Stimulated activated CD8-positive, alpha-beta memory T cell treated with anti-CD3 and anti-CD28 coated beads, Interleukin-15, amount 100 ng/mL, for 48 hours (primary cell): ENCODE data around the gene PPM1D.
A peak's percentile ranks its signal among the peaks of the same experiment; 100 is the strongest.

Experiments
- DNase-seq, 2 donors: peaks; one replicate each; pipeline ENCODE4 v3.0.0-alpha.2; 2020; ENCODE audit warnings: low read depth in 2 of 2

PPM1D gene

DNA sequence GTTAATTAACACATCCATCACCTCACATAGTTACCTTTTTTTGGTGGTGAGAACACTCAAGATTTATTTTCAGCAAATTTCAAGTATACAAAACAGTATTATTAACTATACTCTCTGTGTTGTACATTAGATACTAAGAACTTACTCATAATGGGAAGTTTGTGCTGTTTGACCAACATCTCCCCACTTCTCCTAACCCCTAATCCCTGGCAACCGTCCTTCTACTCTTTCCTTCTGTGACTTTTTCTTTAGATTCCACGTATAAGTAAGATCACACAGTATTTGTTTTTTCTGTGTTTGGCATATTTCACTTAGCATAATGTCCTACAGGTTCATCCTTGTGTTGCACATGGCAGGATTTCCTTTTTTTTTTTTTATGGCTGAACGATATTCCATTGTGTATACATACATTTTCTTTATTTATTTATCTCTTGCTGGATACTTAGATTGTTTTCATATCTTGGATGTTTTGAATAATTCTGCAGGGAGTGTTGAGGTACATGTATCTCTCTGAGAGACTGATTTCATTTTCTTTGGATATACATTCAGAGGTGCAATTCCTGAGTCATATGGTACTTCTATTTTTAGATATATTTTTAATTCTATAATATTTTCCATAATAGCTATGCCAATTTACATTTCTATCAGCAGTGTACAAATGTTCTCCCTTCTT, 19.0 kb downstream of the PPM1D start:
- no peak for DNase-seq

- DNase-seq: no peak
Observed at GRCh38 chr17:60622961-60623360, 23.0 kb downstream of the PPM1D start.

- DNase-seq: no peak
Observed at GRCh38 chr17:60623415-60623814, 23.4 kb downstream of the PPM1D start.

DNA sequence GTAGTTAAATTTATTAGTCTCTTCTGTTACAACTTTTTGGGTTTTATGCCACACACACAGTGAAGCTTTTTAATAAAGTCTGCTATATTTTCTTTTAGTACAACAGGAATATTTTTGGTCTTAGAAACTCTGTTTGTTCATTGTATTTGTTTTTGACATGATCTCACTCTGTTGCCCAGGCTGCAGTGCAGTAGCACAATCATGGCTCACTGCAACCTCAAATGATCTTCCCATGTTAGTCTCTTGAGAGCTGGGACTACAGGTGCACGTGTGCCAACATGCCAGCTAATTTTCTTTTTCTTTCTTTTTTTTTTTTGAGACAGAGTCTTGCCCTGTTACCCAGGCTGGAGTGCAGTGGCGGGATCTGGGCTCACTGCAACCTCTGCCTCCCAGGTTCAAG, 27.1 kb downstream of the PPM1D start:
- DNase-seq: no peak

- no peak for DNase-seq
Observed at GRCh38 chr17:60628252-60628889, 28.4 kb downstream of the PPM1D start.

- no peak for DNase-seq
Observed at GRCh38 chr17:60629120-60629519, 29.1 kb downstream of the PPM1D start.

DNA sequence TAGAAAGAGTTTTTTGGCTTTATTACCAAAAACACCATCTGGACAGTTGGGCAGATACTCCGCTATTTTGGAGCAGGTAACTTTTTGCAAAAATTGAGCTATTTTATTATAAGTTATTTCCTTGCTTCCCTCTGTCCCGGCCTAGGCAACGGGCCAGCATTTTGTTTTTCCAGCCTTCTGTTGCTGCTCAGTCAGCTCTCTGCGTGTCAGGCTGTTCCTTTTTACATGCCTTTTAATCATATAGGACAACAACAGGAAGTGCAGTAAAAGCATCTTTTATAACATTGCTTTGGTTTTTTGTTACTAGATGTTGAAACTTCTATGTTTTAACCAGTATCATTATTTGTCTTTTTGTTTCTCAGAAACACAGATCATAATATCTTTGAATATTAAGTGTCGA, 30.4 kb downstream of the PPM1D start:
- no peak for DNase-seq

DNA sequence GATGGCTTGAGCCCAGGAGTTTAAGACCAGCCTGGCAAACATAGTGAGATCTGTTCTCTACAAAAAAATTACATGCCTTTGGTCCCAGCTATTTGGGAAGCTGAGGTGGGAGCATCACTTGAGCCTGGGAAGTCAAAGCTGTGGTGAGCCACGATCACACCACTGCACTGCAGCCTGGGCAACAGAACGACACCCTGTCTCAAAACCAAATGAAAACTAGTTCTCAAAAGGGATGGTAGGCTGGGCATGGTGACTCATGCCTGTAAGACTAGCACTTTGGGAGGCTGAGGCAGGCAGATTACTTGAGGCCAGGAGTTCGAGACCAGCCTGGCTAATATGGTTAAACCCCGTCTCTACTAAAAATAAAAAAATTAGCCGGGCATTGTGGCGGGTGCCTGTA, 31.1 kb downstream of the PPM1D start:
- DNase-seq: no peak

GRCh38 chr17:60637683-60638082, 37.7 kb downstream of the PPM1D start:
- no peak for DNase-seq

GRCh38 chr17:60639019-60639330, 39.0 kb downstream of the PPM1D start:
- no peak for DNase-seq

DNA sequence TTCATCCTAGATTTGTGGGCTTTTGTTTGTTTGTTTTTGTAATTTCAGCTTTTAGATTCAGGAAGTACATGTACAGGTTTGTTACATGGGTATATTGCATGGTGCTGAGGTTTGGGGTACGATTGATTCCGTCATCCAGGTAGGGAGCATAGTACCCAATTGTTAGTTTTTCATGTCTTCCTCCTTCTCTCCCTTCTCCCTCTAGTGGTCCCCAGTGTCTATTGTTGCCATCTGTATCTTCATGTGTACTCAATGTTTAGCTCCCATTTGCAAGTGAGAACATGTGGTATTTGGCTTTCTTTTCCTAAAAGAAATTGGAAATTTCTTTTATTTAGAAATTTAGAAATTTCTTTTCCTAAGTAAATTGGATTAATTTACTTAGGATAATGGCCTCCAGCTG, 40.5 kb downstream of the PPM1D start:
- DNase-seq: no peak

DNA sequence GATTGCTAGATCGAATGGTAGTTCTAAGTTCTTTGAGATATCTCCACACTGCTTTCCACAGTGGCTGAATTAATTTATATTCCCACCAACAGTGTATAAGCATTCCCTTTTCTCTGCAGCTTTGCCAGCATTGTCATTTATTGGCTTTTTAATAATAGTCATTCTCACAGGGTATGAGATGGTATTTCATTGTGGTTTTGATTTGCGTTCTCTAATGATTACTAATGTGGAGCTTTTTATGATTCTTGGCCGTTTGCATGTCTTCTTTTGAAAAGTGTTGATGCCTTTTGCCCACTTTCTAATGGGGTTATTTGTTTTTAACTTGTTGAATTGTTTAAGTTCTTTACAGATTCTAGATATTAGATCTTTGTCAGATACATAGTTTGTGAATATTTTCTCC, 41.1 kb downstream of the PPM1D start:
- DNase-seq: no peak

- DNase-seq: peak in 1 of 2 donors; percentile 12
Observed at GRCh38 chr17:60641810-60642220, 41.8 kb downstream of the PPM1D start.

GRCh38 chr17:60645918-60646523, 46.0 kb downstream of the PPM1D start:
- no peak for DNase-seq

DNA sequence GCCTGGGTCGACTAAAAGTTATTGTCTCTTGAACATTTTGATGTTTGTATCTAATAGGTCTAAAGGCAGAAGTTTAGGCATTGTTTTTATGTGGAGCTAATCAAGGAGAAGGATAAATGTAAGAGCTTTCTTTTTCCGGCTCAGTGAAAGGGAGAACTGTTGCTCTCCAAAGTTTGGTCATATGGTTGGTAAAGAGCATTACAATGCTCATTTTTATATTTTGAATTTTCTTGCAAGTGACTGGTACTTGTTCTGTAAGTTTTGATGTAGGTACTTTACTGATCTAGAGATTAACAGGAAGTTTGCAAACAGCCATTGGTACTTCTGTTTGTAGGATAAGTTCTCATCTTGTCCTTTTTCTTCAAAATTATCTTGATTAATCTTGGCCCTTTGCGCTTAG, 46.7 kb downstream of the PPM1D start:
- no peak for DNase-seq

DNA sequence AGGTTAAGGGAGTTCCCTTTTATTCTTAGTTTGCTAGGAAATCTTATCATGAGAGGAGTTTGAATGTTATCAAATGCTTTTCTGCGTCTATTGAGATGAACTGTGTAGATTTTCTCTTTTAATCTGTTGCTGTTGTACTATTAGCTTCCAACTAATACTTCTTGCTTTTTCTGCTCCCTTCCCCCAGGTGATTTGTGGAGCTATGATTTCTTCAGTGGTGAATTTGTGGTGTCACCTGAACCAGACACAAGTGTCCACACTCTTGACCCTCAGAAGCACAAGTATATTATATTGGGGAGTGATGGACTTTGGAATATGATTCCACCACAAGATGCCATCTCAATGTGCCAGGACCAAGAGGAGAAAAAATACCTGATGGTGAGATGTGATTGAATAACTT, 47.7 kb downstream of the PPM1D start:
- DNase-seq: no peak

DNA sequence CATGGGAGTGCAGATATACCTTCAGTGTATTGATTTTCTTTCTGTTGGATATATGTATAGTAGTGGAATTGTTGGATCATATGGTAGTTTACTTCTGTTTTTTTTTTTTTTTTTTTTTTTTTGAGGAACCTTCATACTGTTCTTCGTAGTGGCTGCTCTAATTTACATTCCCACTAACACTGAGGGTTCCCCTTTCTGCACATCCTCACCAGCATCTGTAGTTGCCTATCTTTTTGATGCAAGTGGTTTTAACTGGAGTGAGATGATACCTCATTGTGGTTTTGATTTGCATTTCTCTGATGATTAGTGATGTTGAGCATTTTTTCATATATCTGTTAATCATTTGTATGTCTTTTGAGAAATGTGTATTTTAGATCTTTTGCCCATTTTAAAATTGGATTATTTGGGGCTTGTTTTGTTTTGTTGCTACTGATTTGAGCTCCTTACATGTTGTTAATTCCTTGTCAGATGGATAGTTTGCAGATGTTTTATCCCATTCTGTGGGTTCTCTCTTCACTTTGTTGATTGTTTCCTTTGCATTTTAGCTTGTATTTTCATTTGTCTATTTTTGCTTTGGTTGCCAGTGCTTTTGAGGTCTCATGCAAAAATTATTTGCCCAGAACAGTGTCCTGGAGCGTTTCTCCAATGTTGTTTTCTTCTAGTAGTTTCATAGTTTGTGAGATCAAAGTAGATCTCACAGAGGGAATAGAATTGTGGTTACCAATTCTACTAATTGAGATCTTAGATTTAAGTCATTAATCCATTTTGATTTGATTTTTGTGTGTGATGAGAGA, 52.7 kb downstream of the PPM1D start:
- DNase-seq: no peak

DNA sequence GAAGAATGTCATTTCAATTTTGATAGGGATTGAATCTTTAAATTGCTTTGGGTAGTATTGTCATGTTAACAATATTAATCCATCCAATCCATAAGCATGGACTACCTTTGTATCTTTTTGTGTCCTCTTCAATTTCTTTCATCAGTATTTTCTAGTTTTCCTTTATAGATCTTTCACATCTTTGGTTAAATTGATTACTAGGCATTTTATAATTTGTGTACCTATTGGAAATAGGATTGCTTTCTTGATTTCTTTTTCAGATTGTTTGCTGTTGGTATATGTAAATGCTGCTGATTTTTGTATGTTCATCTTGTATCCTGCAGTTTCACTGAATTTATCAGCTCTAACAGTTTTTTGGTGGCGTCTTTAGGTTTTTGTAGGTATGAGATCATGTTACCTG, 53.6 kb downstream of the PPM1D start:
- no peak for DNase-seq

DNA sequence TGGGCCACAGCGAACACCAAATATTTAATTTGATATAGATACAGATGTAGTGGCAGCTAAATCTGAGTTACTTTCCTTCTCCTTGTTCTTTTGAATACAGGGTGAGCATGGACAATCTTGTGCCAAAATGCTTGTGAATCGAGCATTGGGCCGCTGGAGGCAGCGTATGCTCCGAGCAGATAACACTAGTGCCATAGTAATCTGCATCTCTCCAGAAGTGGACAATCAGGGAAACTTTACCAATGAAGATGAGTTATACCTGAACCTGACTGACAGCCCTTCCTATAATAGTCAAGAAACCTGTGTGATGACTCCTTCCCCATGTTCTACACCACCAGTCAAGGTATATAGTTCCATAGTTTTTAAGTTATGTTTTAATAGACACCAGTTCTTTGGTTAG, 56.5 kb downstream of the PPM1D start:
- DNase-seq: no peak

GRCh38 chr17:60659156-60659555, 59.2 kb downstream of the PPM1D start:
- no peak for DNase-seq

GRCh38 chr17:60661489-60661888, 61.5 kb downstream of the PPM1D start:
- no peak for DNase-seq

DNA sequence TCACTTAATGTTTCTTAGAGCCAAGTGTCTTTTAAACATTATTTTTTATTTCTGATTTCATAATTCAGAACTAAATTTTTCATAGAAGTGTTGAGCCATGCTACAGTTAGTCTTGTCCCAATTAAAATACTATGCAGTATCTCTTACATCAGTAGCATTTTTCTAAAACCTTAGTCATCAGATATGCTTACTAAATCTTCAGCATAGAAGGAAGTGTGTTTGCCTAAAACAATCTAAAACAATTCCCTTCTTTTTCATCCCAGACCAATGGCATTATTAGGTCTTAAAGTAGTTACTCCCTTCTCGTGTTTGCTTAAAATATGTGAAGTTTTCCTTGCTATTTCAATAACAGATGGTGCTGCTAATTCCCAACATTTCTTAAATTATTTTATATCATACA, 64.0 kb downstream of the PPM1D start:
- no peak for DNase-seq

GRCh38 chr17:60665602-60666001, 65.6 kb downstream of the PPM1D start:
- DNase-seq: no peak
